Pancreas (tissue), 10 donors: ENCODE measurements around the gene PRM2. TPM values are rescaled to one million over a fixed set of nuclear protein-coding genes. Genes with fewer than 3 reads are reported as not detected.

Experiments used
- ATAC-seq, 4 donors: fragments of 200-7000 bp; cut with Tn5 transposase; one replicate each; pipeline versions ENCODE4 v1.8.0 to v1.9.1; 2020; ENCODE audit warnings: mild to moderate bottlenecking in 4 of 4, moderate library complexity in 4 of 4
- DNase-seq, 6 donors: peaks; one replicate each; pipeline ENCODE4 v3.0.0-alpha.2; 2020
- FAIRE-seq: peaks from 2 replicates; lab custom pipeline; 2012; peaks lifted over from hg19 to GRCh38; lab: Jason Lieb, UNC
- H3K27ac ChIP-seq, 4 donors: fragments of 200-600 bp; sonication (generic); 1 replicate in 3 of 4; 2 replicates in 1 of 4; pipeline versions ENCODE4 v1.5.0 to v1.8.0; 2020
- H3K27me3 ChIP-seq, 4 donors: fragments of 200-600 bp; one replicate each; pipeline ENCODE4 v1.8.0; 2021
- H3K36me3 ChIP-seq, 3 donors: fragments of 200-600 bp; sonication (generic) in 1 of 3; one replicate each; pipeline versions ENCODE4 v1.5.0 to v1.8.0; 2020 to 2021
- H3K4me1 ChIP-seq, 3 donors: fragments of 200-600 bp; one replicate each; pipeline ENCODE4 v1.8.0; 2021
- H3K4me3 ChIP-seq, 4 donors: fragments of 200-600 bp; sonication (generic) in 2 of 4; one replicate each; pipeline versions ENCODE4 v1.5.0 to v1.8.0; 2020 to 2021
- H3K9me3 ChIP-seq, 4 donors: fragments of 200-600 bp; one replicate each; pipeline ENCODE4 v1.8.0; 2021
- WGBS, 2 donors: extraction: QIAGEN DNeasy Blood & Tissue Kit; methylation state at CpG; one replicate each; pipeline ENCODE4 v1.1.7; 2013; 5-methylcytosine and 5-hydroxymethylcytosine counted together
- intact Hi-C, 3 donors: fragments of 100-400 bp; cut with DNase I; formaldehyde crosslinking; loops; one replicate each; pipeline versions ENCODE4 v1.11.1 to v1.14.2; 2022
- polyA plus RNA-seq, 2 donors: library from polyadenylated mRNA; stranded (reverse); fragments of 200-250 nt; gene quantifications; one replicate each; pipeline ENCODE4 v1.2.3, GENCODE V29; 2013
- total RNA-seq, 6 donors: library from RNA; stranded (reverse); fragmentation: NEBNext Ultra II Directional in 4 of 6; extraction: Animal tissue kit (Norgen Biotek cat#: 25700) in 4 of 6; gene quantifications; one replicate each; pipeline versions ENCODE4 v1.2.1 to v1.2.4, GENCODE V29; 2021 to 2023
- TF ChIP-seq, protein P1 (sequence below), 4 donors: fragments of 200-600 bp; sonication (generic) in 3 of 4; IDR thresholded peaks; one replicate each; pipeline versions ENCODE4 v1.5.0 to v1.8.0; 2021; ENCODE audit warnings: antibody characterized with exemption in 4 of 4
- donor health status: healthy with polysubstance abuse.
- donor health status: DM: no; HTN: no; CAD: no; lungs with moderate emphysema.
- donor health status: DM: no; HTN: no; CAD: no.
- donor health status: control.
- donor health status: control.
- donor health status: Bipolar disorder and iron deficiency.
- donor health status: DM: yes; HTN: yes; CAD: no.
- donor health status: DM: no; HTN: no; CAD: no.
- donor health status: DM: no; HTN: no; CAD: no.
- donor health status: DM: yes; HTN: yes; CAD: no.

Gene PRM2
- total and polyA plus RNA-seq, 8 donors = not detected

DNA sequence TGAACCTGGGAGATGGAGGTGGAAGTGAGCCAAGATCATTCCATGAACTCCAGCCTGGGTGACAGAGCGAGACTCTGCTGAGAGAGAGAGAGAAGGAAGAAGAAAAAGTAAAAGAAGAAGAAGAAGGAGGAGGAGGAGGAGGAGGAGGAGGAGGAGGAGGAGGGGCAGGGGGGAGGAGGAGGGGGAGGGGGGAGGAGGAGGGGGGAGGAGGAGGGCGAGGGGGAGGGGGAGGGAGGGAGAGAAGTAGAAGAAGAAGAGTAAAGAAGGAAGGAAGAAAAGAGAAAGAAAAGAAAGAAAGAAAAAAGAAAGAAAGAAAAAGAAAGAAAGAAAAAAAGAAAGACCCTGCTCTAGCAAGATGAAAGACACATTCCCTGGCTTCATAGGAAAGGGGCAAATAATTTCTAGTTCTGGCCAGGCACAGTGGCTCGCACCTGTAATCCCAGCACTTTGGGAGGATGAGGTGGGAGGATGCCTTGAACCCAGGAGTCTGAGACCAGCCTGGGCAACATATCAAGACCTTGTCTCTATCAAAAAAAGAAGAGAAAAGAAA is 43.9 kb downstream of the PRM2 start:
- no peaks in the 10 kb centered on the region for H3K27me3 ChIP-seq
- DNase-seq (no peak), ATAC-seq (no peak), FAIRE-seq (no peak)
- H3K9me3 ChIP-seq = no peaks in the 10 kb centered on the region
- no peak overlapping the region for H3K27ac ChIP-seq
- TF ChIP-seq, protein P1, sequence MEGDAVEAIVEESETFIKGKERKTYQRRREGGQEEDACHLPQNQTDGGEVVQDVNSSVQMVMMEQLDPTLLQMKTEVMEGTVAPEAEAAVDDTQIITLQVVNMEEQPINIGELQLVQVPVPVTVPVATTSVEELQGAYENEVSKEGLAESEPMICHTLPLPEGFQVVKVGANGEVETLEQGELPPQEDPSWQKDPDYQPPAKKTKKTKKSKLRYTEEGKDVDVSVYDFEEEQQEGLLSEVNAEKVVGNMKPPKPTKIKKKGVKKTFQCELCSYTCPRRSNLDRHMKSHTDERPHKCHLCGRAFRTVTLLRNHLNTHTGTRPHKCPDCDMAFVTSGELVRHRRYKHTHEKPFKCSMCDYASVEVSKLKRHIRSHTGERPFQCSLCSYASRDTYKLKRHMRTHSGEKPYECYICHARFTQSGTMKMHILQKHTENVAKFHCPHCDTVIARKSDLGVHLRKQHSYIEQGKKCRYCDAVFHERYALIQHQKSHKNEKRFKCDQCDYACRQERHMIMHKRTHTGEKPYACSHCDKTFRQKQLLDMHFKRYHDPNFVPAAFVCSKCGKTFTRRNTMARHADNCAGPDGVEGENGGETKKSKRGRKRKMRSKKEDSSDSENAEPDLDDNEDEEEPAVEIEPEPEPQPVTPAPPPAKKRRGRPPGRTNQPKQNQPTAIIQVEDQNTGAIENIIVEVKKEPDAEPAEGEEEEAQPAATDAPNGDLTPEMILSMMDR (IDR thresholded peaks at IDR 0.05) = no peak
- no peak overlapping the region for H3K4me3 ChIP-seq
- H3K4me1 ChIP-seq = peaks cover 0 to 3% (median 0%) of the 10 kb centered on the region in 3 donors
- WGBS, 2 donors = 90 to 98% methylated on average over 2 of the region's 3 CpGs
- H3K36me3 ChIP-seq = no peaks in the 10 kb centered on the region
- intact Hi-C loops = no loop called here

DNA sequence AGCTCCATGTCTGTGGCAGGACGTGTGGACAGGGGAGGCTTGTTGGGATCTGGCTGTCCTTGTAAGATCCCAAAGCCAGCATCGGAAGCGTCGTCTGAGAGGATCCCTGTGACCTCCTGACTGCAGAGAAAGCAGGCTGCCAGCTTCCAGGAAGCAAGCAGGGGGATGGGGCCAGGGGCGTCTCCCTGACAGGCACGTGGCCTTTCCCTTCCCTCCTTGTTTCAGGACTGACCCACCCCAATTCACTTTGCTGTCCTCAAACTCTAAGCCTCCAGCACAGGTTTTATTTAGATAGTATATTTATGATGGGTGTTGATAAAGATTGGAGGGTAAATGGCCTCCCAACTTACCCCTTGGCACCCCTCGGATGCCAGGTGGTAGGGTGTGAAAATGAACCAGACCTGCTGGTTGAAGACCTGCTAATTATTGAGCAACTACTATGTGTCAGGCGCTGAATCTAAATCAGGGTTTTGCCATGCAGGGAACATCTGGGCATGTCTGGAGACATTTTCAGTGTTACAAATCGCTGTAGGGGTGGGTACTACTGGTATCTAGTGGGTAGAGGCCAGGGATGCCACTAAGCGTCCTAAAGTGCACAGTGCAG is 44.8 kb downstream of the PRM2 start:
- intact Hi-C loops = no loop called here
- DNase-seq (no peak), ATAC-seq (no peak), FAIRE-seq (no peak)
- no peak overlapping the region for H3K27ac ChIP-seq
- no peaks in the 10 kb centered on the region for H3K27me3 ChIP-seq
- peaks cover 0 to 3% (median 0%) of the 10 kb centered on the region in 3 donors for H3K4me1 ChIP-seq
- no peaks in the 10 kb centered on the region for H3K9me3 ChIP-seq
- TF ChIP-seq, protein P1 (IDR thresholded peaks at IDR 0.05) = no peak
- no peaks in the 10 kb centered on the region for H3K36me3 ChIP-seq
- WGBS, 2 donors = 82 to 88% methylated on average over 10 of the region's 10 CpGs
- no peak overlapping the region for H3K4me3 ChIP-seq

DNA sequence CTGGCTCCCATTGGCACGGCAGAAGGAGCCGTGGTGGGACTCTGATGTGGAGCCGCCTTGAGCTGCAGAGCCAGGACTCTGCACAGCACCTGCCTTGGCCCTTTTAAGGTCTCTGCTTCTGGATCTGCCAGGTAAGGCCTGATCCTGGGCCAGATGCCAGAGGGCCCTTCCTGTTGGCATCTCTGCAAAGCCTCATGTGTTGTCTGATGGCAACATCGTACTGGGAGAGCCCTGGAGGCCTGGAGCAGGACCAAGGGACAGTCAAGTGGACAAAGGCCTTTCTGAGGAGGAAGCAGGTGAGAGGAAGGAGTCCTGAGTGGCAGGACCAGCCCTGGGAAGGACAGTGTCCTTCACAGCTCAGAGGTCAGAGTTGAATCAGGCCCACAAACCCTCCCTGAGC is 46.4 kb downstream of the PRM2 start:
- H3K9me3 ChIP-seq = no peaks in the 10 kb centered on the region
- no peaks in the 10 kb centered on the region for H3K27me3 ChIP-seq
- peak in 2 of 6 donors; percentile 47 to 57 for DNase-seq
- H3K4me3 ChIP-seq = no peak overlapping the region
- WGBS, 2 donors = 68 to 71% methylated on average over 4 of the region's 4 CpGs
- ATAC-seq = peak in 3 of 4 donors; percentile 39 to 68 (median 40)
- intact Hi-C loops = no loop called here
- no peak for FAIRE-seq
- peak overlapping the region in 1 of 4 donors; percentile 33 for H3K27ac ChIP-seq
- TF ChIP-seq, protein P1 (IDR thresholded peaks at IDR 0.05) = no peak
- H3K4me1 ChIP-seq = no peaks in the 10 kb centered on the region
- H3K36me3 ChIP-seq = no peaks in the 10 kb centered on the region

DNA sequence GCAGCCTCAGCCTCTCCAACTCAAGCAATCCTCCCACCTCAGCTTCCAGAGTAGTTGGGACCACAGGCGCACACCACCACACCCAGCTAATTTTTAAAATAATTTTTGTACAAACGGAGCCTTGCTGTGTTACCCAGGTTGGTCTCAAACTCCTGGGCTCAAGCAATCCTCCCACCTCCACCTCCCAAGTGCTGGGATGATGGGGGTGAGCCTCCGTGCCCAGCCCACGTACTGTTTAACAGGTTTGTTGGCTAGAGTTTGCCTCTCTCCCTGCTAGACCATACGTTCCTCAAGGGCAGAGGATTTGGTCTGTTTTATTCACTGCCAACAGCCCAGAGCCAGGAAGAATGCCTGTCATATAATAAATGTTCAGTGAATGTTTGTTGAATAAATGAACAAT is 46.8 kb downstream of the PRM2 start:
- Histone ChIP-seq H3K4me3 (no peak overlapping the region), H3K9me3 (no peaks in the 10 kb centered on the region), H3K4me1 (no peaks in the 10 kb centered on the region), H3K27ac (no peak overlapping the region), H3K36me3 (no peaks in the 10 kb centered on the region), H3K27me3 (no peaks in the 10 kb centered on the region)
- TF ChIP-seq, protein P1 (IDR thresholded peaks at IDR 0.05) = no peak
- no peak for FAIRE-seq
- ATAC-seq = no peak
- no peak for DNase-seq
- intact Hi-C loops = no loop called here
- 66 to 69% methylated on average over 5 of the region's 5 CpGs for WGBS, 2 donors
